PC-9 (cell line): ENCODE data around the gene LMOD1.

Experiments used
- EZH2 ChIP-seq: fragments of 200-600 bp; sonication (generic); IDR thresholded peaks from 2 replicates; pipeline ENCODE4 v1.8.0; 2017; ENCODE audit warnings: antibody characterized with exemption, low read depth
- TF ChIP-seq, protein P1 (sequence below): fragments of 200-600 bp; sonication (generic); conservative IDR thresholded peaks from 2 replicates; pipeline ENCODE4 v1.6.1; 2017; ENCODE audit warnings: mixed run types, antibody characterized with exemption, mild to moderate bottlenecking, moderate library complexity

DNA sequence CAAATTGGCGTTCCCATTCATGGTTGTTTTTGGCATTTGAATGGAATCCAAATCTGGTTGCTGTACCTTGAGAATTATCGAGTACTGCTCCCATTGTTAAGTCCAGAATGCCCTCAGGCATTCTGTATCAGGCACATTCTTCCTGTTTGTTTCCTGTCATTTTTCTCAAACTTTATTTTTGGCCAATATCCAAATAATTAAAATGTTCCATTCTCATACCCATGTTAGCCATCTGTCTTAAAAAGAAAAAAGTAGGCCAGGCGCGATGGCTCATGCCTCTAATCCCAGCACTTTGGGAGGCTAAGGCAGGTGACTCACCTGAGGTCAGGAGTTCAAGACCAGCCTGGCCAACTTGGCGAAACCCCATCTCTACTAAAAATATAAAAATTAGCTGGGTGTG, 86.9 kb downstream of the LMOD1 start:
- TF ChIP-seq EZH2: no peak
- TF ChIP-seq, protein P1, sequence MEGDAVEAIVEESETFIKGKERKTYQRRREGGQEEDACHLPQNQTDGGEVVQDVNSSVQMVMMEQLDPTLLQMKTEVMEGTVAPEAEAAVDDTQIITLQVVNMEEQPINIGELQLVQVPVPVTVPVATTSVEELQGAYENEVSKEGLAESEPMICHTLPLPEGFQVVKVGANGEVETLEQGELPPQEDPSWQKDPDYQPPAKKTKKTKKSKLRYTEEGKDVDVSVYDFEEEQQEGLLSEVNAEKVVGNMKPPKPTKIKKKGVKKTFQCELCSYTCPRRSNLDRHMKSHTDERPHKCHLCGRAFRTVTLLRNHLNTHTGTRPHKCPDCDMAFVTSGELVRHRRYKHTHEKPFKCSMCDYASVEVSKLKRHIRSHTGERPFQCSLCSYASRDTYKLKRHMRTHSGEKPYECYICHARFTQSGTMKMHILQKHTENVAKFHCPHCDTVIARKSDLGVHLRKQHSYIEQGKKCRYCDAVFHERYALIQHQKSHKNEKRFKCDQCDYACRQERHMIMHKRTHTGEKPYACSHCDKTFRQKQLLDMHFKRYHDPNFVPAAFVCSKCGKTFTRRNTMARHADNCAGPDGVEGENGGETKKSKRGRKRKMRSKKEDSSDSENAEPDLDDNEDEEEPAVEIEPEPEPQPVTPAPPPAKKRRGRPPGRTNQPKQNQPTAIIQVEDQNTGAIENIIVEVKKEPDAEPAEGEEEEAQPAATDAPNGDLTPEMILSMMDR: no peak
